ENCODE data around the gene NSUN5. TPM values are rescaled to one million over a fixed set of nuclear protein-coding genes. Genes with fewer than 3 reads are reported as not detected.
"Not testable (repeated sequence)": the region's sequence is repeated elsewhere in the genome, so short reads cannot be mapped to it uniquely, and the experiment has no call there.

NSUN5 gene
- total and polyA plus RNA-seq, 2 experiments from 2014 or later, result 21.1 to 25.5 TPM

DNA sequence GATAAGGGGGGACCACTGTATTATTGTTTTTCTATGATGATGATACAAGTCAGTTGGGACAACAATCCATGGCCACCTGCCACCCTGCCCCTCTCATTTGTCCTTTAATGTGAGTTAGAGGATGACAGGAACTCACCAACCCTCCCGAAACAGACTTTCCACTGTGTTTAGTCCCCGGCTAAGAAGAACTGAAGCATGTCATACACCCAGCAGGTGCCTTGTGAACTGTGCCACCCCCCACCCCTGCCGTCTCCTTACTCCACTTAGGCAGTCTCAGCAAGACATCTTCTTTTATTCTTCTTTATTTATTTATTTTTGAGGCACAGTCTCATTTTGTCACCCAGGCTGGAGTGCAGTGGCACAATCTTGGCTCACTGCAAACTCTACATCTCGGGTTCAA, 40.8 kb downstream of the NSUN5 start:
- H3K27ac ChIP-seq; H3K27me3 ChIP-seq (replicated peaks; ENCODE audit: insufficient read depth); H4K20me1 ChIP-seq (ENCODE audit: insufficient read depth); H3K9ac ChIP-seq; DNase-seq; H3K9me3 ChIP-seq (ENCODE audit: low read depth); H3K9me2 ChIP-seq (ENCODE audit: insufficient read depth); H2AFZ ChIP-seq; H3K4me1 ChIP-seq (ENCODE audit: insufficient read depth); H3F3A ChIP-seq (ENCODE audit: insufficient read depth); H3K4me2 ChIP-seq (ENCODE audit: unreplicated experiment); in situ Hi-C loops (cut with MboI); H3K79me2 ChIP-seq (ENCODE audit: insufficient read depth); H3K36me3 ChIP-seq (ENCODE audit: low read depth); H3K4me3 ChIP-seq: not testable (repeated sequence)
- WGBS, 2 experiments (ENCODE audit: low coverage in 1 of 2, low lambda C conversion rate in 2 of 2, missing lambda C conversion rate in 2 of 2), result 76 to 78% methylated on average over 4 of the region's 4 CpGs

DNA sequence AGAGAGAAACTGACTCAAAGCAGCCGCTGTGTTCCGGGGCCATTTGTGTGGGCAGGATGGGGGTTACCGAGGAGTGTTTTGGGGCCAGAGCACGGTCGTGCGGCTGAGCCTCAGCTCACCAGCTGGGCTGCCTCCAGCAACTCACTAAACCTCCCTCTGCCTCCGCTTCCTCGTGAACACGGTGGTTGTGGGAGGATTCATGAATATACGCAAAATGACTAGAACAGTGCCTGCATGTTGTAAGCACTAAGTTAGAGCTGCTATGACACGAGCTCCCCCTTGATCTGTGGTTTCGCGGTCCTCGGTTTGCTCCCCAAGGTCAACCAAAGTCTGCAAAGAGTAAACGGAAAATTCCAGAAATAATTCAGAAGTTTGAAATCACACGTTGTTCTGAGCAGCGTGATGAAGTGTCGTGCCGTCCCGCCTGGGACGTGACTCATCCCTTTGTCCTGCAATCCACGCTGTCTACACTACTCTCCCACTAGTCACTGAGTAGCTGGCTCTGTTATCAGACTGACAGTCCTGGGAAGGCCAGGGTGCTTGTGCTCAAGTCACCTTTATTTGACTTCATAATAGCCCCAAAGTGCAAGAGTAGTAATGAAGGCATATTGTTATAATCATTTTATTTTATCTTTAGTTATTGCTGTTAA, 41.8 kb downstream of the NSUN5 start:
- H3K9me3 ChIP-seq (ENCODE audit: low read depth); H3K36me3 ChIP-seq (ENCODE audit: low read depth); H4K20me1 ChIP-seq (ENCODE audit: insufficient read depth); H3K27me3 ChIP-seq (replicated peaks; ENCODE audit: insufficient read depth); DNase-seq; H3K4me3 ChIP-seq; H3K79me2 ChIP-seq (ENCODE audit: insufficient read depth); H3K27ac ChIP-seq; in situ Hi-C loops (cut with MboI); H3K4me2 ChIP-seq (ENCODE audit: unreplicated experiment); H2AFZ ChIP-seq; H3K9ac ChIP-seq; H3K9me2 ChIP-seq (ENCODE audit: insufficient read depth); H3F3A ChIP-seq (ENCODE audit: insufficient read depth); H3K4me1 ChIP-seq (ENCODE audit: insufficient read depth): not testable (repeated sequence)
- WGBS, 2 experiments (ENCODE audit: low coverage in 1 of 2, low lambda C conversion rate in 2 of 2, missing lambda C conversion rate in 2 of 2), result no CpG with 5 or more reads among the region's 22 CpGs

DNA sequence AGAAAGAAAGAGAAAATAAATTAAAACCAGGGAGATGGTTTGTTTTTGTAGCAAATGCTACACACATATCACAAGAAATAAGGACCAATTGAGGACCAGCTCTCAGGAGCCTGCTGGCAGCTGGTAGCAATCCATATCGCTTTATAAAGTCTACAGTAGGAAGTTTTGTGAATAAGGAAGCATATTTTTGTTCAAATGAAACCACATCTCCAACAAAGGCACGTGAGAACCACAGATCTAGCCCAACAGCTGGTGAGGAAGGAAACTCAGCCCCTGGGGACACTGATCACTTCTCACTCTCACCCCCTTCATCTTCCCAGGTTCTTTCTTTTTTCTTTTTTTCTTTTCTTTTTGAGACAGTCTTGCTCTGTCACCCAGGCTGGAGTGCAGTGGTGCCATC, 46.2 kb downstream of the NSUN5 start:
- H2AFZ ChIP-seq; H3K9me3 ChIP-seq (ENCODE audit: low read depth); H3K79me2 ChIP-seq (ENCODE audit: insufficient read depth); H3K36me3 ChIP-seq (ENCODE audit: low read depth); DNase-seq; H3K9me2 ChIP-seq (ENCODE audit: insufficient read depth); H3K9ac ChIP-seq; H3K4me1 ChIP-seq (ENCODE audit: insufficient read depth); H3K27me3 ChIP-seq (replicated peaks; ENCODE audit: insufficient read depth); in situ Hi-C loops (cut with MboI); H3K27ac ChIP-seq; H3F3A ChIP-seq (ENCODE audit: insufficient read depth); H3K4me3 ChIP-seq; H3K4me2 ChIP-seq (ENCODE audit: unreplicated experiment); H4K20me1 ChIP-seq (ENCODE audit: insufficient read depth): not testable (repeated sequence)
- WGBS, 2 experiments (ENCODE audit: low coverage in 1 of 2, low lambda C conversion rate in 2 of 2, missing lambda C conversion rate in 2 of 2), result 33 to 60% methylated on average over 1 of the region's 2 CpGs

Small RNAs within 50 kb of the gene (small RNA-seq; reads per million reads assigned to genes)
- not detected for gene RNU6-1080P (ENCODE audit: low read depth, low replicate concordance)

Other genes with a start within 250 kb of the NSUN5 start
- not detected in 2 replicates for gene SPDYE9, start 222.8 kb downstream of the NSUN5 start, total RNA-seq (2014; rRNA removed; shearing (Covaris generic))
- gene SPDYE9, start 222.8 kb downstream of the NSUN5 start, polyA plus RNA-seq (2016; fragmentation: Nextera tagmentation; extraction: Ambion mirVana), result 0.38 and 0.65 TPM in 2 replicates
- not detected in 2 replicates for gene TRIM50, start 19.3 kb upstream of the NSUN5 start, total RNA-seq (2014; rRNA removed; shearing (Covaris generic))
- not detected in 2 replicates for gene TRIM50, start 19.3 kb upstream of the NSUN5 start, polyA plus RNA-seq (2016; fragmentation: Nextera tagmentation; extraction: Ambion mirVana)
- gene FKBP6, start 19.3 kb upstream of the NSUN5 start, total RNA-seq (2014; rRNA removed; shearing (Covaris generic)), result not detected in 2 replicates
- gene FKBP6, start 19.3 kb upstream of the NSUN5 start, polyA plus RNA-seq (2016; fragmentation: Nextera tagmentation; extraction: Ambion mirVana), result not detected in 2 replicates
- gene FZD9, start 125.0 kb upstream of the NSUN5 start, total RNA-seq (2014; rRNA removed; shearing (Covaris generic)), result 0.32 TPM in 1 of 2 replicates, not detected in the other
- 0.13 and 0.38 TPM in 2 replicates for gene FZD9, start 125.0 kb upstream of the NSUN5 start, polyA plus RNA-seq (2016; fragmentation: Nextera tagmentation; extraction: Ambion mirVana)
- gene BAZ1B, start 213.5 kb upstream of the NSUN5 start, total RNA-seq (2014; rRNA removed; shearing (Covaris generic)), result 41.8 and 49.4 TPM in 2 replicates
- 23.5 and 24.0 TPM in 2 replicates for gene BAZ1B, start 213.5 kb upstream of the NSUN5 start, polyA plus RNA-seq (2016; fragmentation: Nextera tagmentation; extraction: Ambion mirVana)
- 23.3 and 24.8 TPM in 2 replicates for gene BCL7B, start 248.9 kb upstream of the NSUN5 start, total RNA-seq (2014; rRNA removed; shearing (Covaris generic))
- gene BCL7B, start 248.9 kb upstream of the NSUN5 start, polyA plus RNA-seq (2016; fragmentation: Nextera tagmentation; extraction: Ambion mirVana), result 71.8 and 72.6 TPM in 2 replicates

All from GM23248 (cell line).